IMR-90 (cell line): ENCODE measurements around the gene KCNMA1.

ENCODE experiments used
- CEBPB ChIP-seq: IDR thresholded peaks from 2 replicates; pipeline ENCODE4 v1.6.1; 2012; ENCODE audit warnings: low read depth, low read length, improper control_type of control experiment
- CHD1 ChIP-seq: IDR thresholded peaks from 2 replicates; pipeline ENCODE4 v1.6.1; 2012; ENCODE audit warnings: low read depth, low read length, improper control_type of control experiment
- POLR2A ChIP-seq: IDR thresholded peaks from 2 replicates; pipeline ENCODE4 v1.6.1; 2012; ENCODE audit warnings: mild to moderate bottlenecking, low read depth, low read length
- RAD21 ChIP-seq: IDR thresholded peaks from 2 replicates; pipeline ENCODE4 v1.6.1; 2012; ENCODE audit warnings: low read length, improper control_type of control experiment
- RCOR1 ChIP-seq: IDR thresholded peaks from 2 replicates; pipeline ENCODE4 v1.6.1; 2012; ENCODE audit warnings: mild to moderate bottlenecking, low read length, improper control_type of control experiment; ENCODE audit not compliant: insufficient replicate concordance
- RFX5 ChIP-seq: IDR thresholded peaks from 2 replicates; pipeline ENCODE4 v1.8.0; 2012; ENCODE audit warnings: low read depth, mild to moderate bottlenecking, low read length, moderate library complexity
- SMC3 ChIP-seq: fragments of 150-350 bp; IDR thresholded peaks from 2 replicates; pipeline ENCODE4 v1.6.1; 2016; ENCODE audit warnings: low read depth, mild to moderate bottlenecking, antibody characterized with exemption, low read length, moderate library complexity
- TF ChIP-seq, protein P1 (sequence below): conservative IDR thresholded peaks from 2 replicates; pipeline ENCODE4 v1.5.1; 2012; ENCODE audit warnings: mild to moderate bottlenecking, low read depth, low read length, improper control_type of control experiment

DNA sequence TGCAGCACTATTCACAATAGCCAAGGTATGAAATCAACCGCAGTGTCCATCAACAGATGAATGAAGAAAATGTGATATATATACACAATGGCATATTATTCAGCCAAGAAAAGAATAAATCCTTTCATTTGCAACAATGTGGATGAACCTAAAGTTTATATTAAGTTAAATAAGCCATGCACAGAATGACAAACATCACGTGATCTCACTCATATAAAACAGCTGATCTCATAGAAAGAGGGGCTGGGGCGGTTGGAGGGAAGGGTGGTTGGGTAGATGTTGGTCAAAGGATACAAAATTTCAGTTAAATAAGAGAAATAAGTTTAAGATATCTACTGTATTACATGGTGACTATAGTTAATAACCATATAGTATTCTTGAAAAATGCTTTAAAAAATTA, 502.1 kb downstream of the KCNMA1 start:
- TF ChIP-seq, protein P1, sequence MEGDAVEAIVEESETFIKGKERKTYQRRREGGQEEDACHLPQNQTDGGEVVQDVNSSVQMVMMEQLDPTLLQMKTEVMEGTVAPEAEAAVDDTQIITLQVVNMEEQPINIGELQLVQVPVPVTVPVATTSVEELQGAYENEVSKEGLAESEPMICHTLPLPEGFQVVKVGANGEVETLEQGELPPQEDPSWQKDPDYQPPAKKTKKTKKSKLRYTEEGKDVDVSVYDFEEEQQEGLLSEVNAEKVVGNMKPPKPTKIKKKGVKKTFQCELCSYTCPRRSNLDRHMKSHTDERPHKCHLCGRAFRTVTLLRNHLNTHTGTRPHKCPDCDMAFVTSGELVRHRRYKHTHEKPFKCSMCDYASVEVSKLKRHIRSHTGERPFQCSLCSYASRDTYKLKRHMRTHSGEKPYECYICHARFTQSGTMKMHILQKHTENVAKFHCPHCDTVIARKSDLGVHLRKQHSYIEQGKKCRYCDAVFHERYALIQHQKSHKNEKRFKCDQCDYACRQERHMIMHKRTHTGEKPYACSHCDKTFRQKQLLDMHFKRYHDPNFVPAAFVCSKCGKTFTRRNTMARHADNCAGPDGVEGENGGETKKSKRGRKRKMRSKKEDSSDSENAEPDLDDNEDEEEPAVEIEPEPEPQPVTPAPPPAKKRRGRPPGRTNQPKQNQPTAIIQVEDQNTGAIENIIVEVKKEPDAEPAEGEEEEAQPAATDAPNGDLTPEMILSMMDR = no peak
- TF ChIP-seq SMC3 (no peak), RFX5 (no peak), RAD21 (no peak), CEBPB (no peak), CHD1 (no peak), POLR2A (no peak), RCOR1 (no peak)
